HG02885 (cell line): ENCODE results near the gene GALNT7.
"Not testable (repeated sequence)": the region's sequence is repeated elsewhere in the genome, so short reads cannot be mapped to it uniquely, and the experiment has no call there.

Source experiments
- ATAC-seq: cut with Tn5 transposase; IDR thresholded peaks from one replicate; pipeline ENCODE4 v1.9.1; 2021; ENCODE audit warnings: mild to moderate bottlenecking; ENCODE audit not compliant: unreplicated experiment, poor library complexity

GALNT7 gene, protein sequence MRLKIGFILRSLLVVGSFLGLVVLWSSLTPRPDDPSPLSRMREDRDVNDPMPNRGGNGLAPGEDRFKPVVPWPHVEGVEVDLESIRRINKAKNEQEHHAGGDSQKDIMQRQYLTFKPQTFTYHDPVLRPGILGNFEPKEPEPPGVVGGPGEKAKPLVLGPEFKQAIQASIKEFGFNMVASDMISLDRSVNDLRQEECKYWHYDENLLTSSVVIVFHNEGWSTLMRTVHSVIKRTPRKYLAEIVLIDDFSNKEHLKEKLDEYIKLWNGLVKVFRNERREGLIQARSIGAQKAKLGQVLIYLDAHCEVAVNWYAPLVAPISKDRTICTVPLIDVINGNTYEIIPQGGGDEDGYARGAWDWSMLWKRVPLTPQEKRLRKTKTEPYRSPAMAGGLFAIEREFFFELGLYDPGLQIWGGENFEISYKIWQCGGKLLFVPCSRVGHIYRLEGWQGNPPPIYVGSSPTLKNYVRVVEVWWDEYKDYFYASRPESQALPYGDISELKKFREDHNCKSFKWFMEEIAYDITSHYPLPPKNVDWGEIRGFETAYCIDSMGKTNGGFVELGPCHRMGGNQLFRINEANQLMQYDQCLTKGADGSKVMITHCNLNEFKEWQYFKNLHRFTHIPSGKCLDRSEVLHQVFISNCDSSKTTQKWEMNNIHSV

DNA sequence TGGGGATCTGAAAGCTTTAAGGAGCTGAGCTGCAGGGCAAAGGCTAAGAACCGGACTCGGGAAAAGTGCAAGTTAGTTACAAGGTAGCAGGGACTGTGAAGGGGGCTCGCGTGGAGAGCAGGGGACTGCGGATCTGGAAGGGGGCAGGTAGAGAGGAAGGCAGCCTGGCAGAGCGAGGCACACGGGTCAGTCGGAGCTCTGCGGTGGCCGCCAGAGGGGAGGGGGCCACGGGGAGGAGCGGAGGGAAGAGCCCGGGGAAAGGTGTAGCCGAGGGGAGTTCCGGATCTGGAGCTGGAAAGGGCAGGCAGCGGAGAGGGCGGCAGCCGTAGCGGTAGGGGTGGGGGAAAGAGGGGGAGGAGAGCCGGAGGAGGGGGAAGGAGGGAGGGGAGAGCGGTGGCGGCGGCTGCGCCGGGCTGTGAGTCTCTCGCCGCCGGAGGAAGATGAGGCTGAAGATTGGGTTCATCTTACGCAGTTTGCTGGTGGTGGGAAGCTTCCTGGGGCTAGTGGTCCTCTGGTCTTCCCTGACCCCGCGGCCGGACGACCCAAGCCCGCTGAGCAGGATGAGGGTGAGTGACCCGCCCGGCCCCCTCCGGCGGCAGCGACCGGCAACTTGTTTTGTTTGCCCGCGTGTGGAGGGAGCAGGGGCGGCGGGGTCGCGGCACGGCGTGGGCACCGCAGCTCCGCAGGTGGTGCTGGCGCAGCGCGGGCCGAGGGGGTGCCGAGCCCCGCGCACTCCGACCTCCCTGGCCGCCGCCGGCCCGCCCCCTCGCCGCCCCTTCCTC, at the start of gene GALNT7:
GALNT7 (plus strand) TSS at position 416 of the 782 bp plus-strand sequence; CDS start at position 441, 25 bp downstream.
- peak; percentile 36 for ATAC-seq

DNA sequence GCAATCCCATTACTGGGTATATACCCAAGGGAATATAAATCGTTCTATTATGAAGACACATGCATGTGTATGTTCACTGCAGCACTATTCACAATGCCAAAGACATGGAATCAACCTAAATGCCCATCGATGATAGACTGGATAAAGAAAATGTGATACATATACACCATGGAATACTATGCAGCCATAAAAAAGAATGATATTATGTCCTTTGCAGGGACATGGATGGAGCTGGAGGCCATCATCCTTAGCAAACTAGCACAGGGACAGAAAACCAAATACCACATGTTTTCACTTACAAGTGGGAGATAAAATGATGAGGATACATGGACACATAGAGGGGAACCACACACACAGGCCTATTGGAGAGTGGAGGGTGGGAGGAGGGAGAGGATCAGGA, 49.8 kb upstream of the GALNT7 start:
- not testable (repeated sequence) for ATAC-seq

DNA sequence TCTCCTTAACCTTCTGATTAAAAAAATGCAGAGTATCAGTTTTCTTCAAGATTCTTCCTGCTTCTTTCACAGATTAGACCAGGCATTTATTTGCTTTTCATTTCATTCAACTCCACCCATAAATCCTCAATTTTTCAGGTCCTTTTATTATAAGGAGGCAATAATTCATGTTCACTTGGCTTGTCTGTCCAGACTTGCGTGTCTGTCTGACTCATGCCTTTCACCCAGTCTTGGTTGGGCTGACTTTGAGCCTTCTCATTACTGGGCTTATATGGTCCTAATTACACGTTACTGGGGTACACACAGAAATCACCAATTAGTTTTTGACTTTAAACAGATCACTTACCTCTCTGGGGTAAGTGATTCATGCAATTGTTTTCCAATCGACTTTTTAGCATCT, 48.8 kb upstream of the GALNT7 start:
- ATAC-seq = no peak

DNA sequence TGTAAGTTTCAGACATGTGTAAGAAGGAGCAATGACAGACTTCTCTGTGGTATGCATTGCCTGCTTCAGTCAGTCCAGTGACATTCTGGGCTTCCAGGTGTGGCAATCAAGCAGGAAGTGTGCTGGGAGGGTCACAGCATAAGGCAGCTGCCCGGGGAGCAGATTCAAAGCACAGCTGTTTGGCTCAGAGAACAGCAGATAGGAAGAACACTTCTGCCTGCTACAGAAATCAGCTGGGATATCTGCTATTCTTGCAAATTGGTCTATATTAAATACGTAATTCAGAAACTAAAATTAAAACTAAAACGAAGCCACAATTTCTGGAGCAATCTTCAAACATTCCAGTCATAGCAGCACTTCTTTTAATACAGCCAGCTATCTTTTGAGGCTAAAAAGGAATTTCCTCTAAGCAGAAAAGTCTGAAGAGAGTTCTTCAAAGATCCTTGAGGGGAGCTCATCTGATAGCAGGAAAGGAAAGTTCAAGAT, 47.5 kb upstream of the GALNT7 start:
- peak; percentile 88 for ATAC-seq

DNA sequence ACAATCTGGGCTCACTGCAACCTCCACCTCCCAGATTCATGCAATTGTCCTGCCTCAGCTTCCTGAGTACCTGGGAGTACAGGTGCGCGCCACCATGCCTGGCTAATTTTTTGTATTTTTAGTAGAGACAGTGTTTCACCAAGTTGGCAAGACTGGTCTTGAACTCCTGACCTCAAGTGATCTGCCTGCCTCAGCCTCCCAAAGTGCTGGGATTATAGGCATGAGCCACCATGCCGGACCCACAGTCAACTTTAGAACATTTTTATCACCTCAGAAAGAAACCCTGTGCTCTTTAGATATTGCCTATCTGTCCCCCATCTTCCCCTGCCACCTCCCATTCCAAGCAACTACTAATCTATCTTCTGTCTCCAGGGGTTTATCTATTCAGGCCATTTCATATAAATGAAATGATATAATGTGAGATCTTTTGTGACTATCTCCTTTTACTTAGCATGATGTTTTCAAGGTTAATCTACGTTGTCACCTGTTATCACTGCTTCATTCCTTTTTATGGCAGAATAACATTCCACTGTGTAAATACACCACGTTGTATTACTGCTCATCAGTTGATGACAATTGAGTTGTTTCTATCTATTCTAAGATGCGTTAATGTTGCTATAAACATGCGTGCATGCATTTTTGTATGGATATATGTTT, 44.3 kb upstream of the GALNT7 start:
- no peak for ATAC-seq

DNA sequence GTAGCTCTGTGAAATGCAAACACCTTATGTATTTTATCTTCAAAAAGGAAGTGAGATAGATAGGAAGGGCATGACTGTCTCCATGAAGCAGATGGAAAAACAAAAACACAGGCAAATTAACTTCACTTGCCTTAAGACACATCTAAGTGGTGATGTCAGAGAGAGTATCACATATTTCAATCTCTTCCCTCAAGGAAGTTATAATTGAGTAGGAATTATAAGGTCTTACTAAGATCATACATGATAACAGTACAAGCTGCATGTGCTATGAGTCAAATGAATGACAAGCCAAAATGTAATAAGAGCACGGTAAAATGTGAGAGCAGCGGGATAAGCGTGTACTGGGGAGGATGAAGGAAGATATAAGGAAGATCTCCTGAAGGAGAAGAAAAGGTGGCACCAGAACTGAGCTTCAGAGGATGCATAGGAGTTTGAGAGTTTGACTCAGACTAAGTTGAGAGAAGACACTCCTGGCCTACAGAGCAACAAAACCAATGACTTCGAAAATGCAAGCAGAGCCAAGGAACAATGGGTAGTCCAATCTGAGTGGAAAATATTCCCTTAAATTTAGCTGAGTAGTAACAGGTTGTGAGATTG, 43.3 kb upstream of the GALNT7 start:
- ATAC-seq = no peak

DNA sequence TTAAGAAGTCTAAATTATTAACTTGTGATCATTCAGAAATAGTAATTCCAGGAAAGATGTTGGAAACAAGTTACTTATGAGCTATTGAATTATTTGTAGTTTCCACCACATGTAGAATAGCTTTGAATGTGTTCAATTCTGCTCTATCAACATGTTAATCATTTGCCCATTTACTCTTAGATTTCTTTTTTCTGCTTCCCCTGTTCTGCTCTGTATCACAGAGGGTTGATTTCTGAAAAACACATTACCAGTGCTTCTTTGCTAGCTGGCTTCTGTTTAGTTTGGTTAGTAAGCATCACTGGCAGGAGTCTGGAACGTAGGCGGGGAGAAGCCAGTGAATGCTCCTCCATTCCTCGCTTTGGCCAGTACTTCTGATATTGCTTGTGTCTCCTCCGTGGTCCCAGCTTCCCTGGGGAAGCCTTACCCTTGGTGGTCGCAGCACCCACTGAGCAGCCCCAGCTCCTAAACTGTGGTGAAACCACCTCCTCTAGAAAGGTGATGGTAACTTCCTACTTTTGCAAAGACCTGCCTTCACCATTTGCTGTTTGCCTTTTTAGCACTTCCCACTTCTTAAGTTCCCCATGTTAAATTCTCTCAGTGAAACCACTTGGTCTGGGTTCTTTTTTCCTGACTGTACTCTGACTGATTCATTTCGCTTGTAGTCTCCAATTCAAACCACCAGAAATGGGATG, 40.3 kb upstream of the GALNT7 start:
- no peak for ATAC-seq

DNA sequence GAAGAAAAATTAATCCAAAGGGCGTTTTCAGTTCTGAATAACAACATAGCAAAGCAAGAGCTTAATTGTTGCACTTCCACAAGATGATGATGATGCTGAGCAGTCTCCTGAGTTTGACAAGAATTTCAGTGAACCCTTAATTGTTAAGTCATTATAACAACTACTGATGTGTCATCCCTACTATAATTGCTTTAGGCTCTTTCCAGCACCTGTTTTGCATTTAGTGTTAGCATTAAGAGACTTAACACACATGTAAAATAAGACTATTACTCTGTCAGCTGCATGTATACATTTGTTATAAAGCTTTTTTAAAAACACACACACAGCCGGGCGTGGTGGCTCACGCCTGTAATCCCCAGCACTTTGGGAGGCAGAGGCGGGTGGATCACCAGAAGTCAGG, 37.9 kb upstream of the GALNT7 start:
- ATAC-seq = no peak

DNA sequence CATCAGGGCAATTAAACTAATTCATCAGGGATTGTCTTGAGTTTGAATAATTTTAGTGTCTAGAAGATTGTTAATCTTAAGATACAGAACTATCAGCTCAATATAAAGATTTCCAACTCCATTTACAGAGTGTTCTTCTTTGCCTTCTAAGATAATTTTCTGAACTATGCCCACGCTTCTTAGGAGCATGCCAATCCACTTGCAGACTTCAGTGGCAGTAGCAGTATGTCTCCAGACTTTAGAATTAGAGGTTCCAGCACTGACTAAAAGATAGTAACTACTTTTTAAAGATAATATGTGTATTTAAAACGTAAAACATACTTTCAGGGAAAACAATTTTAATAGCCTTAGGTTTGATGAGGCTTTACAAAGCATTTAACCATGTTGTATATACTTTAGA, 34.2 kb upstream of the GALNT7 start:
- ATAC-seq = no peak

DNA sequence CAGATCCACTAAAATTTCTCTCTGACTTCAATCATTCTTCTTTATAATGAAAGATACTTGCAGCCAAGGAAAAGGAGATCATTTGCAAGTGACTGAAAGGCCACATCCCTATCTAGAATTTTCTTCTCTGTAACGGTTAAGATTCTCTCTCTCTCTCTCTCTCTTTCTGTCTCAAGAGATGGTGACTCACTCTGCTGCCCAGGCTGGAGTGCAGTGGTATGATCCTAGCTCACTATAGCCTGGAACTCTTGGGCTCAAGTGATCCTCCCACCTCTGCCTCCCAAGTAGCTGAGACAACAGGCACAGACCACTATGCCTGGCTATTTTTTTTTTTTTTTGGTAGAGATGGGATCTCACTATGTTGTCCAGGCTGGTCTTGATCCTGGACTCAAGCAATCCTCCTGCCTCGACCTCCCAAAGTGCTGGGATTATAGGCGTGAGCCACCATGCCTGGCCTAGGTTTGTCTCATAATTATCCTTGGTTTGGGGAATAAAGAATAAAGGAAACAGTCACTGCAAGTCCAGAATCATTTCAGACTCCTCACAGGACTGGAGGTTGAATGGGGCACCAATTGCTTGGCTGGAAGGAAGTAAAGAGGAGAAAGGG, 33.3 kb upstream of the GALNT7 start:
- ATAC-seq = no peak

DNA sequence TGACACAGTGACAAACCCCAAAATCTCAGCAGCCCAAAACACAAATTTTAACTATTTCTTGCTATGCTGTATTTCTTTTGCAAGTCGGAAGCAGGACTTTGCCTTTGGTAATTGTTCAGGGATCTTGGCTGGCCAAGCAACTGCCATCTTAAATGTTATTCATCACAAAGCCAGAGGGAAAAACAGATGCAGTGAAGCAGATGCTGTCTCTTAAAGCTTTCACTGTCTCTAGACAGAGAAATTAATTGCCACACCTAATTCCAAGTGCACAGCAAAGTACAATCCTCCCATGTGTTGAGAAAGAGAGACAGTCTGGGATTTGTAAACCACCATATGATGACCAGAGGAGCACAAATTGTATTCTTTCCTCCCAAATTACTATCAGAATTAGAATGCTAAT, 30.0 kb upstream of the GALNT7 start:
- ATAC-seq = no peak

DNA sequence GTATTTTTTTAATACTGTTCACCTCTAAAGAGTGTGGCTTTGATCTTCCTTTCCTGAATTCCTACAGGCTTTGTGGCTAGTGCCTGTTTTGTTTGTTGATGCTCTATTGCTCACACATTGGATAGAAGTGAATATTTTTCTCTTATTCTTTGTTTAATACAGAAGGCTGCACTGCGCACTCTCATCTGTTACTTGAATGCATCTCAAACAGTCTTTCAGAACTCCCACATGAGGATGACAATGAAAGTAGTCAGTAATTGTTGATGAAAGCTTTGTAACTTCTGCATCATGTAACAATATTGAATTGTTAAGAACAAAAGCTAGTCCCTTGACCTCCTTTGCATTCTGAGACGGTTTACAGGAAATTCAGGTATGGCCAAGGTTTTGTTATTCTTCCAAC, 29.1 kb upstream of the GALNT7 start:
- no peak for ATAC-seq

DNA sequence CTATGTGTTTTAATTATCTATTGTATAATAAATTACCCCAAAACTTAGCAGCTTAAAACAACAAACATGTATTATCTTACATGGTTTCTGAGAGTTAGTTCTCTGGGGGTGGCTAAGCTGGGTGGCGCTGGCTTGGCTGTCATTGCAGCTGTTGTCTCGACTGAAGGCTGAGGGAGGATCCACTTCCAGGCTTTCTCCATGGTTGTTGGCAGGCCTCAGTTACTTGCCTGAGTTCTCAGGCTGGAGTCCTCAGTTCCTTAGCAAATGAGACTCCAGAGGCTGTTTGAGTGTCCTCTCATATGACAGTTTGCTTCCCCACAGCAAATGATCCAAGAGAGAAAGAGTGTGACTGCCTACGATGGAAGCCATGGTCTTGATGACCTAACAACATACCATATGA, 23.5 kb upstream of the GALNT7 start:
- ATAC-seq = no peak

DNA sequence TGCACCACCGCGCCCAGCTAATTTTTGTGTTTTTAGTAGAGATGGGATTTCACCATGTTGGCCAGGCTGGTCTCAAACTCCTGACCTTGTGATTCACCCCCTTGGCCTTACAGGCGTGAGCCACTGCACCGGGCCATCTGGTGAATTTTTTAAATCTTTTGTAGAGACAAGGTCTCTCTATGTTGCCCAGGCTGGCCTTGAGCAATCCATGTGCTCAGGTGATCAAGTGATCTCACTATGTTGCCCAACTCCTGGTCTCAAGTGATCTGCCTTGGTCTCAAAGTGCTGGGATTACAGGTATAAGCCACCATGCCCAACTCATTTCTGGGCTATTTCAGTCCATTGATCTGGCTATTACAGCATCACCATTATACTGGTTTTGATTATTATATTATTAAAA, 22.2 kb upstream of the GALNT7 start:
- no peak for ATAC-seq

DNA sequence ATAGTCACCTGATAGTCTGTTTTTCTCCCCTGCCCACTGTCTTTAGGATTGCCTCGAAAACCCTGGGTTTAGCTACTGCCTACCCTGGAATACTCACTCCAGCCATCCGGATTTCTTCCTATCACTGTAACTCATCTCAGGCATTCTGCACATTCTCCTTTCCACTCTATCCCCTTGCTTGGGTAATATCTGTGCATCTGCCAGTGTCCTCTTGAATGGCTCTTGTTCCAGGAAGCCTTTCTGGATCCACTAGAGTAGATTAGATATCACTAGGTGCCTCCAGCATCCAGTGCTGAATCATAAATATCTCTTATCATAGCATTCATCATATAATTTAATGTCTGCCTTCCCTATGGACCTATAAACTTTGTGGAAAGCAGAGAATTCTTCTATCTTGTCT, 17.1 kb upstream of the GALNT7 start:
- no peak for ATAC-seq

DNA sequence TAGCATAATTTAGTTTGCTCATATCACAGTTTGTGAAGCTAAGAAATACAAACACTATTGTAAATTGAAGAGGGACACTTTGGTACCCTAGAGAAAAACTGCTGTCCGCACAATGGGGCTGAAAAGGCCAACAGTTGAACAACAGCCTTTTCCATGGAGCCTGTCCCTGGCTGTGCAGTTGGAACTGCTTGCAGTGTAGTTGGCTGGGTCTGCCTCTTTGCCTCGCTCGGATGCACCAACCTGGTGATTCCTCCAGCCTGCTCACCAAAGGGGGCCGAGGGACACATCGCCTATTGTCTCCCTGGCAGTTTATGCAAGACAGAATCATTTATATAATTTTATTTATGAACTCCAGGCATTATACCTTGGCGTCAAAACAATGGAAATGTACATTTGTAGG, 16.5 kb upstream of the GALNT7 start:
- no peak for ATAC-seq

DNA sequence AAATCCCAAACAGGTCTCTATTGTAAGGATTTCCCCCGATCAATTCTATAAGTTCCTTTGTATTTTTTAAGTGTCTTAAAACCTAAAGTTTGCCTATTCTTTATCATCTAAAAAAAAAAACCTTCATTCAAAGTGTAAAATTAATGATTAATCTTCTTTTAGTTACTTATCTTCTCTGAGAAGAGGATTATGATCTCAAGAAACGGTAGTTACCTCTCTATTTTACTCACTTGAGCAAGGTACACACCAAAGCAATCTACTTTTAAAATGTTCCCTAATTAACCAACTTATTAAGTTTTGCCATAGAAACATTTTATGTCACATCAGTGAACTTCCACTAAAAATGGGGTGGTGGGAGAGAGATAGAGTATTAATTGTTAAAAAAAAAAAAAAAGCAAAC, 15.2 kb upstream of the GALNT7 start:
- no peak for ATAC-seq

DNA sequence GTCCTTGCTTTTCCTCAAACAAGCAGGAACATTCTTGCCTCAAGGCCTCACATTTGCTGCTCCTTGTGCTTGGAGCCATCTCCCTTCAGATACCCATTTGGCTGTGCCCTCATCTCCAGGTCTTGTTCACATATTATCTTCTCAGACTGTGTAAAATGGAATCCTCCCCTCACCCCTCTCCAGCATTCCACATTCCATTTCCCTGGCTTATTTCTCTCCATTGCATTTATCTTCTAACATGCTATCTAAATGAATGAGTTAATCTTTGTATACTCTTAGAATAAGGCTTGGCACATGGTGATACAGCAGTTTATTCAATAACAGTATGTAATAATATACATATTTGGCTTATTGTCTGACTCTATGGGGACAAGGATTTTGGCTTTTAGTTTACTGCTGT, 8.8 kb upstream of the GALNT7 start:
- no peak for ATAC-seq

DNA sequence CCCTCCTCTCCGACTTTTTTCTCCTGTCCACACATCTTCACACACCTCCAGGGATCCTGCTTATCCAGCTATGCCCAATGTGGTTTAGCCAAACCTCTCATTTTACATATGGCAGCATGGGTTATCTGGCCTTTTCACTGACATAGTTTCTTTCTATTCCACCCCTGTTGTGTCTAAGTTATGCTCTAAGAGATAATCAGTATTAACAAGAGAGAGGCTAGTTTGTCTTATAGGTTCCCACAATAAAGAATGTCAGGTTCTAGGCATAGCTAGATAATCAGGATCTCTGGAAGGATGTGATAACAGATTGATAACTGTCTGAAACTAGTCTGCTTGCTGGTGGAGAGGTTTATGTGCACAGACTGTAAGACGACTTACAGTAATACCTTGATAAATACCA, 7.7 kb upstream of the GALNT7 start:
- no peak for ATAC-seq
